GM23338 (cell line): ENCODE measurements around the gene ITGA4. TPM values are rescaled to one million over a fixed set of nuclear protein-coding genes. Genes with fewer than 3 reads are reported as not detected.
A peak's percentile ranks its signal among the peaks of the same experiment; 100 is the strongest.

Experiments used
- ATAC-seq: fragments of 200-7000 bp; cut with Tn5 transposase; 3 replicates; pipeline ENCODE4 v1.9.1; 2020
- DNase-seq: peaks from one replicate; pipeline ENCODE4 v3.0.0-alpha.2; 2015; ENCODE audit warnings: low spot score
- H2AFZ ChIP-seq: fragments of 200-600 bp; sonication (generic); 2 replicates; pipeline ENCODE4 v1.8.0; 2016; ENCODE audit warnings: antibody characterized with exemption, mild to moderate bottlenecking, moderate library complexity
- H3F3A ChIP-seq: fragments of 200-600 bp; sonication (generic); replicated peaks from 2 replicates; pipeline ENCODE4 v1.8.0; 2017; ENCODE audit warnings: antibody characterized with exemption, mixed run types, low read depth
- H3K27ac ChIP-seq: fragments of 200-600 bp; sonication (generic); 2 replicates; pipeline ENCODE4 v1.6.1; 2016; ENCODE audit warnings: low read depth
- H3K27me3 ChIP-seq: fragments of 200-600 bp; sonication (generic); 2 replicates; pipeline ENCODE4 v1.8.0; 2016; ENCODE audit warnings: mild to moderate bottlenecking, mixed run types, moderate library complexity; ENCODE audit not compliant: insufficient read depth
- H3K36me3 ChIP-seq: fragments of 200-600 bp; sonication (generic); 2 replicates; pipeline ENCODE4 v1.8.0; 2016; ENCODE audit warnings: mild to moderate bottlenecking; ENCODE audit not compliant: insufficient read depth
- H3K4me1 ChIP-seq: fragments of 200-600 bp; sonication (generic); 2 replicates; pipeline ENCODE4 v1.8.0; 2016; ENCODE audit warnings: mild to moderate bottlenecking, moderate library complexity; ENCODE audit not compliant: insufficient read depth
- H3K4me2 ChIP-seq: fragments of 200-600 bp; sonication (generic); 2 replicates; pipeline ENCODE4 v1.7.1; 2017; ENCODE audit warnings: mixed run types
- H3K4me3 ChIP-seq: fragments of 200-600 bp; sonication (generic); 2 replicates; pipeline ENCODE4 v1.6.1; 2016; ENCODE audit warnings: mixed run types
- H3K79me2 ChIP-seq: fragments of 200-600 bp; sonication (generic); replicated peaks from 2 replicates; pipeline ENCODE4 v1.8.0; 2017; ENCODE audit warnings: mild to moderate bottlenecking; ENCODE audit not compliant: insufficient read depth
- H3K9me2 ChIP-seq: fragments of 200-600 bp; sonication (generic); 2 replicates; pipeline ENCODE4 v1.8.0; 2017; ENCODE audit not compliant: insufficient read depth
- H4K20me1 ChIP-seq: fragments of 200-600 bp; sonication (generic); replicated peaks from 2 replicates; pipeline ENCODE4 v1.8.0; 2017; ENCODE audit warnings: mild to moderate bottlenecking; ENCODE audit not compliant: insufficient read depth
- H3K27ac Mint-ChIP-seq: 2 replicates; pipeline ENCODE4 v1.8.0; 2020; ENCODE audit warnings: inconsistent platforms, mild to moderate bottlenecking, moderate library complexity, mixed read lengths
- H3K27me3 Mint-ChIP-seq: 3 replicates; pipeline ENCODE4 v1.8.0; 2022; ENCODE audit warnings: low read depth, mild to moderate bottlenecking, moderate library complexity, mixed read lengths, inconsistent platforms; ENCODE audit not compliant: insufficient read depth, poor library complexity
- H3K36me3 Mint-ChIP-seq: 3 replicates; pipeline ENCODE4 v1.8.0; 2021; ENCODE audit warnings: low read depth, mild to moderate bottlenecking, inconsistent platforms, moderate library complexity, mixed read lengths
- H3K4me1 Mint-ChIP-seq: 3 replicates; pipeline ENCODE4 v1.8.0; 2020; ENCODE audit warnings: mild to moderate bottlenecking, inconsistent platforms, mixed read lengths
- H3K4me3 Mint-ChIP-seq: 3 replicates; pipeline ENCODE4 v1.8.0; 2021; ENCODE audit warnings: moderate library complexity, mild to moderate bottlenecking, inconsistent platforms, mixed read lengths
- H3K9me3 Mint-ChIP-seq: 3 replicates; pipeline ENCODE4 v1.8.0; 2020; ENCODE audit warnings: moderate library complexity, mild to moderate bottlenecking, inconsistent platforms, mixed read lengths
- CREB1 ChIP-seq: fragments of 250-450 bp; sonication (Bioruptor Pico); IDR thresholded peaks from 2 replicates; pipeline ENCODE4 v1.5.0; 2020; ENCODE audit warnings: low read depth, mild to moderate bottlenecking, moderate library complexity
- CTCF ChIP-seq, 2 experiments: fragments of 200-600 bp in 1 of 2; sonication (generic) in 1 of 2; conservative IDR thresholded peaks; 2 replicates each; pipeline versions ENCODE4 v1.5.1 to v1.6.1; 2016 to 2017; ENCODE audit warnings: antibody characterized with exemption in 2 of 2, low read depth in 2 of 2, mild to moderate bottlenecking in 2 of 2, moderate library complexity in 1 of 2
- EZH2 ChIP-seq: fragments of 200-600 bp; sonication (generic); IDR thresholded peaks from one replicate; pipeline ENCODE4 v1.8.0; 2017; ENCODE audit warnings: antibody characterized with exemption, mild to moderate bottlenecking, low read depth; ENCODE audit not compliant: unreplicated experiment
- EZH2phosphoT487 ChIP-seq: fragments of 200-600 bp; sonication (generic); IDR thresholded peaks from one replicate; pipeline ENCODE4 v1.8.1; 2018; ENCODE audit warnings: antibody characterized with exemption; ENCODE audit not compliant: unreplicated experiment
- NANOG ChIP-seq: IDR thresholded peaks from 2 replicates; pipeline ENCODE4 v1.6.1; 2016; ENCODE audit warnings: antibody characterized with exemption, borderline replicate concordance
- POLR2AphosphoS5 ChIP-seq: IDR thresholded peaks from 2 replicates; pipeline ENCODE4 v1.6.1; 2016; ENCODE audit warnings: antibody characterized with exemption, low read depth
- REST ChIP-seq: IDR thresholded peaks from one replicate; pipeline ENCODE4 v1.6.1; 2018; ENCODE audit warnings: antibody characterized with exemption; ENCODE audit not compliant: unreplicated experiment
- STAT1 ChIP-seq: IDR thresholded peaks from one replicate; pipeline ENCODE4 v1.6.1; 2016; ENCODE audit warnings: antibody characterized with exemption; ENCODE audit not compliant: unreplicated experiment
- ZNF114 ChIP-seq: fragments of 250-450 bp; sonication (Bioruptor Pico); IDR thresholded peaks from 2 replicates; pipeline ENCODE4 v1.5.0; 2020; ENCODE audit warnings: mild to moderate bottlenecking, moderate library complexity
- ZNF331 ChIP-seq: fragments of 250-450 bp; sonication (Bioruptor Pico); IDR thresholded peaks from 2 replicates; pipeline ENCODE4 v1.5.0; 2020; ENCODE audit warnings: low read depth, mild to moderate bottlenecking, moderate library complexity
- long read RNA-seq: library from polyadenylated mRNA; unstranded; transcript quantifications from one replicate; pipeline ENCODE4 v2.0.0, GENCODE V29; 2020; ENCODE audit not compliant: unreplicated experiment
- polyA plus RNA-seq: library from polyadenylated mRNA; unstranded; fragments of >200 nt; fragmentation: Nextera tagmentation; extraction: Ambion mirVana; gene quantifications from 2 replicates; pipeline ENCODE4 v1.2.1, GENCODE V29; 2016
- total RNA-seq: library from RNA; depleted of rRNA; stranded (reverse); fragments of >200 nt; shearing (Covaris generic); gene quantifications from 2 replicates; pipeline ENCODE4 v1.2.3, GENCODE V29; 2014; rRNA removed

Gene ITGA4
- total RNA-seq (2.4 and 4.6 TPM in 2 replicates), polyA plus RNA-seq (1.1 and 1.2 TPM in 2 replicates)
- long read RNA-seq, partial matches to known transcripts = 0 of 1 reads
- long read RNA-seq, other reads (novel, unspliced or antisense) = 0 of 1 reads

- Mint-ChIP-seq H3K36me3 (no peaks in the 10 kb centered on the region), H3K27ac (no peak within 1 kb of the TSS), H3K27me3 (peaks cover 30% of the 10 kb centered on the region), H3K4me1 (peaks cover 11% of the 10 kb centered on the region; the same call in 2 of the 3 replicates), H3K9me3 (no peaks in the 10 kb centered on the region), H3K4me3 (peak within 1 kb of the TSS; percentile 78)
- Histone ChIP-seq H3K27ac (no peak within 1 kb of the TSS), H3K4me3 (peak within 1 kb of the TSS; percentile 68), H3F3A (no peaks in the 10 kb centered on the region), H3K4me2 (peak within 1 kb of the TSS; percentile 86), H3K36me3 (no peaks in the 10 kb centered on the region), H3K4me1 (no peaks in the 10 kb centered on the region; the same call in 1 of the 2 replicates), H4K20me1 (peaks cover 7% of the 10 kb centered on the region; the same call in 1 of the 2 replicates), H3K79me2 (no peaks in the 10 kb centered on the region), H3K27me3 (peaks cover 58% of the 10 kb centered on the region), H3K9me2 (no peaks in the 10 kb centered on the region), H2AFZ (peak within 1 kb of the TSS; percentile 100)
- TF ChIP-seq EZH2 (peak; percentile 64), POLR2AphosphoS5 (no peak), CREB1 (peak; percentile 44), ZNF114 (CRISPR knock-in tag) (no peak), STAT1 (no peak), CTCF (conservative IDR thresholded peaks at IDR 0.05; ENCODE audit: low read depth in 2 of 2) (peak; percentile 40 to 84), EZH2phosphoT487 (no peak), ZNF331 (CRISPR knock-in tag) (no peak), NANOG (no peak), REST (no peak)
- ATAC-seq (peak; percentile 96), DNase-seq (peak; percentile 90)
Observed at GRCh38 chr2:181457121-181457740, at the start of gene ITGA4. ITGA4 (plus strand) TSS chr2:181457386; CDS start chr2:181457655, 269 bp downstream.
